GM23338 (cell line): Measurements from ENCODE around the gene OCA2. TPM values are rescaled to one million over a fixed set of nuclear protein-coding genes. Genes with fewer than 3 reads are reported as not detected.

Experiments
- ATAC-seq: fragments of 200-7000 bp; cut with Tn5 transposase; 3 replicates; pipeline ENCODE4 v1.9.1; 2020
- DNase-seq: peaks from one replicate; pipeline ENCODE4 v3.0.0-alpha.2; 2015; ENCODE audit warnings: low spot score
- H2AFZ ChIP-seq: fragments of 200-600 bp; sonication (generic); 2 replicates; pipeline ENCODE4 v1.8.0; 2016; ENCODE audit warnings: antibody characterized with exemption, mild to moderate bottlenecking, moderate library complexity
- H3F3A ChIP-seq: fragments of 200-600 bp; sonication (generic); replicated peaks from 2 replicates; pipeline ENCODE4 v1.8.0; 2017; ENCODE audit warnings: antibody characterized with exemption, mixed run types, low read depth
- H3K27ac ChIP-seq: fragments of 200-600 bp; sonication (generic); 2 replicates; pipeline ENCODE4 v1.6.1; 2016; ENCODE audit warnings: low read depth
- H3K27me3 ChIP-seq: fragments of 200-600 bp; sonication (generic); 2 replicates; pipeline ENCODE4 v1.8.0; 2016; ENCODE audit warnings: mild to moderate bottlenecking, mixed run types, moderate library complexity; ENCODE audit not compliant: insufficient read depth
- H3K36me3 ChIP-seq: fragments of 200-600 bp; sonication (generic); 2 replicates; pipeline ENCODE4 v1.8.0; 2016; ENCODE audit warnings: mild to moderate bottlenecking; ENCODE audit not compliant: insufficient read depth
- H3K4me1 ChIP-seq: fragments of 200-600 bp; sonication (generic); 2 replicates; pipeline ENCODE4 v1.8.0; 2016; ENCODE audit warnings: mild to moderate bottlenecking, moderate library complexity; ENCODE audit not compliant: insufficient read depth
- H3K4me2 ChIP-seq: fragments of 200-600 bp; sonication (generic); 2 replicates; pipeline ENCODE4 v1.7.1; 2017; ENCODE audit warnings: mixed run types
- H3K4me3 ChIP-seq: fragments of 200-600 bp; sonication (generic); 2 replicates; pipeline ENCODE4 v1.6.1; 2016; ENCODE audit warnings: mixed run types
- H3K79me2 ChIP-seq: fragments of 200-600 bp; sonication (generic); replicated peaks from 2 replicates; pipeline ENCODE4 v1.8.0; 2017; ENCODE audit warnings: mild to moderate bottlenecking; ENCODE audit not compliant: insufficient read depth
- H3K9me2 ChIP-seq: fragments of 200-600 bp; sonication (generic); 2 replicates; pipeline ENCODE4 v1.8.0; 2017; ENCODE audit not compliant: insufficient read depth
- H4K20me1 ChIP-seq: fragments of 200-600 bp; sonication (generic); replicated peaks from 2 replicates; pipeline ENCODE4 v1.8.0; 2017; ENCODE audit warnings: mild to moderate bottlenecking; ENCODE audit not compliant: insufficient read depth
- H3K27ac Mint-ChIP-seq: 2 replicates; pipeline ENCODE4 v1.8.0; 2020; ENCODE audit warnings: inconsistent platforms, mild to moderate bottlenecking, moderate library complexity, mixed read lengths
- H3K27me3 Mint-ChIP-seq: 3 replicates; pipeline ENCODE4 v1.8.0; 2022; ENCODE audit warnings: low read depth, mild to moderate bottlenecking, moderate library complexity, mixed read lengths, inconsistent platforms; ENCODE audit not compliant: insufficient read depth, poor library complexity
- H3K36me3 Mint-ChIP-seq: 3 replicates; pipeline ENCODE4 v1.8.0; 2021; ENCODE audit warnings: low read depth, mild to moderate bottlenecking, inconsistent platforms, moderate library complexity, mixed read lengths
- H3K4me1 Mint-ChIP-seq: 3 replicates; pipeline ENCODE4 v1.8.0; 2020; ENCODE audit warnings: mild to moderate bottlenecking, inconsistent platforms, mixed read lengths
- H3K4me3 Mint-ChIP-seq: 3 replicates; pipeline ENCODE4 v1.8.0; 2021; ENCODE audit warnings: moderate library complexity, mild to moderate bottlenecking, inconsistent platforms, mixed read lengths
- H3K9me3 Mint-ChIP-seq: 3 replicates; pipeline ENCODE4 v1.8.0; 2020; ENCODE audit warnings: moderate library complexity, mild to moderate bottlenecking, inconsistent platforms, mixed read lengths
- CREB1 ChIP-seq: fragments of 250-450 bp; sonication (Bioruptor Pico); IDR thresholded peaks from 2 replicates; pipeline ENCODE4 v1.5.0; 2020; ENCODE audit warnings: low read depth, mild to moderate bottlenecking, moderate library complexity
- CTCF ChIP-seq, 2 experiments: fragments of 200-600 bp in 1 of 2; sonication (generic) in 1 of 2; conservative IDR thresholded peaks; 2 replicates each; pipeline versions ENCODE4 v1.5.1 to v1.6.1; 2016 to 2017; ENCODE audit warnings: antibody characterized with exemption in 2 of 2, low read depth in 2 of 2, mild to moderate bottlenecking in 2 of 2, moderate library complexity in 1 of 2
- NANOG ChIP-seq: IDR thresholded peaks from 2 replicates; pipeline ENCODE4 v1.6.1; 2016; ENCODE audit warnings: antibody characterized with exemption, borderline replicate concordance
- POLR2AphosphoS5 ChIP-seq: IDR thresholded peaks from 2 replicates; pipeline ENCODE4 v1.6.1; 2016; ENCODE audit warnings: antibody characterized with exemption, low read depth
- ZNF331 ChIP-seq: fragments of 250-450 bp; sonication (Bioruptor Pico); IDR thresholded peaks from 2 replicates; pipeline ENCODE4 v1.5.0; 2020; ENCODE audit warnings: low read depth, mild to moderate bottlenecking, moderate library complexity
- ZNF462 ChIP-seq: fragments of 250-450 bp; sonication (Bioruptor Pico); IDR thresholded peaks from 2 replicates; pipeline ENCODE4 v1.5.0; 2020; ENCODE audit warnings: mild to moderate bottlenecking, moderate library complexity
- polyA plus RNA-seq: library from polyadenylated mRNA; unstranded; fragments of >200 nt; fragmentation: Nextera tagmentation; extraction: Ambion mirVana; gene quantifications from 2 replicates; pipeline ENCODE4 v1.2.1, GENCODE V29; 2016
- total RNA-seq: library from RNA; depleted of rRNA; stranded (reverse); fragments of >200 nt; shearing (Covaris generic); gene quantifications from 2 replicates; pipeline ENCODE4 v1.2.3, GENCODE V29; 2014

The OCA2 gene
- total and polyA plus RNA-seq, 2 experiments from 2014 or later: 0.40 to 0.69 TPM

DNA sequence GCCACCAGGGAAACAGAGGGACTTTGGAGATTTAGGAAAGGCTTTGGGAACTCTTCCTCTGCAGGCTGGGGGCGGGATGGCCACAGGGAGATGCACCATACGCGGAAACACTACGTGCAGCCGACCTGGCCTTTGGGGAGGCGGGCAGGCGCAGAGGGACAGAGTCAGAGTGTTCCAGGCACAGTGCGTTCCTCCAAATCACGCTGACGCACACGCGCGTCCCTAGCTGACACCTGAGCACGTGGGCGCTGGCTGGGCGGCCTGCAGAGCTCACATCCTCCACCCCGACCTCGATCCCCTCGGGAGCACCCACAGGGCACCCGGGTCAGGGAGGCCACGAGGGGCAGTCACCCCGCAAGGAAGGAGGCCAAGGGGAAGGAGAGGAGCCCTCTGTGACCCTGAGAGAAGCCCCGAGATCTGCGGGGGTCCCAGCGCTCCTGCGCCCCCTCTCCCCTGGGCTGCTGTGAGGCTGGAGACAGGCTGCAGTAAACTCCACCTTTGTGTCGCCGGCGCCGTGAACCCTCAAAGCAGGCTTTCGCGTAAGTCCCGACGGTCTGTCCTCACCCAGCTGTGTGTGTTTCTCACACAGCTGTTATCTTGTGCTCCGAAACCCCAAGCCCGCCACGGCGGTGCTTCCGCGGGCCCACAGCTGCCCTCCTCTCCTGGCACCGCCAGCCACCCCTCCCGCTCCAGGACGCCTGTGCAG is 196.3 kb downstream of the OCA2 start:
- Histone ChIP-seq H3K4me2 (no peak overlapping the region), H3K4me3 (no peak overlapping the region), H3K9me2 (peaks cover 6% of the 10 kb centered on the region), H3K36me3 (no peaks in the 10 kb centered on the region), H3K27me3 (no peaks in the 10 kb centered on the region), H3F3A (no peaks in the 10 kb centered on the region), H2AFZ (peak overlapping the region; percentile 93), H3K4me1 (no peaks in the 10 kb centered on the region), H3K27ac (no peak overlapping the region), H3K79me2 (no peaks in the 10 kb centered on the region), H4K20me1 (no peaks in the 10 kb centered on the region)
- Mint-ChIP-seq H3K27me3 (peaks cover 7% of the 10 kb centered on the region), H3K4me3 (no peak overlapping the region), H3K27ac (no peak overlapping the region), H3K9me3 (peaks cover 5% of the 10 kb centered on the region), H3K4me1 (peaks cover 8% of the 10 kb centered on the region), H3K36me3 (peaks cover 4% of the 10 kb centered on the region; the same call in 2 of the 3 replicates)
- ATAC-seq (peak; percentile 42), DNase-seq (no peak)
- TF ChIP-seq CREB1 (CRISPR knock-in tag): no peak
- no peak for TF ChIP-seq ZNF331 (CRISPR knock-in tag)
- no peak for TF ChIP-seq NANOG
- no peak for TF ChIP-seq CTCF (conservative IDR thresholded peaks at IDR 0.05; ENCODE audit: low read depth in 2 of 2)
- TF ChIP-seq POLR2AphosphoS5: no peak
- TF ChIP-seq ZNF462: no peak
